ENCODE results near the gene CAVIN1.
"Not testable (repeated sequence)": the region's sequence is repeated elsewhere in the genome, so short reads cannot be mapped to it uniquely, and the experiment has no call there.

Gene CAVIN1

GRCh38 chr17:42421136-42421506 is 1.9 kb downstream of the CAVIN1 start:
- Histone ChIP-seq H3K36me3 (ENCODE audit: insufficient read depth, low read length) (no peaks in the 10 kb centered on the region), H3K9me3 (ENCODE audit: control insufficient read depth, insufficient read depth, low read length) (no peaks in the 10 kb centered on the region), H3K4me1 (ENCODE audit: insufficient read depth, low read length) (peaks cover 18% of the 10 kb centered on the region), H3K9ac (ENCODE audit: low read depth, low read length) (peak overlapping the region; percentile 99)

- not testable (repeated sequence) for H3K36me3 ChIP-seq (ENCODE audit: insufficient read depth, low read length); H3K9ac ChIP-seq (ENCODE audit: low read depth, low read length); H3K9me3 ChIP-seq (ENCODE audit: control insufficient read depth, insufficient read depth, low read length)
- H3K4me1 ChIP-seq (ENCODE audit: insufficient read depth, low read length): peaks cover 23% of the 10 kb centered on the region
Observed at GRCh38 chr17:42417981-42418380, 5.1 kb downstream of the CAVIN1 start.

- Histone ChIP-seq H3K36me3 (ENCODE audit: insufficient read depth, low read length) (no peaks in the 10 kb centered on the region), H3K9me3 (ENCODE audit: control insufficient read depth, insufficient read depth, low read length) (no peaks in the 10 kb centered on the region), H3K9ac (ENCODE audit: low read depth, low read length) (no peak overlapping the region), H3K4me1 (ENCODE audit: insufficient read depth, low read length) (peaks cover 12% of the 10 kb centered on the region)
Observed at GRCh38 chr17:42414704-42415409, 8.2 kb downstream of the CAVIN1 start.

- Histone ChIP-seq H3K36me3 (ENCODE audit: insufficient read depth, low read length) (no peaks in the 10 kb centered on the region), H3K4me1 (ENCODE audit: insufficient read depth, low read length) (peaks cover 14% of the 10 kb centered on the region), H3K9me3 (ENCODE audit: control insufficient read depth, insufficient read depth, low read length) (no peaks in the 10 kb centered on the region), H3K9ac (ENCODE audit: low read depth, low read length) (no peak overlapping the region)
Observed at GRCh38 chr17:42413464-42414040, 9.5 kb downstream of the CAVIN1 start.

GRCh38 chr17:42411905-42412679 is 11.0 kb downstream of the CAVIN1 start:
- Histone ChIP-seq H3K4me1 (ENCODE audit: insufficient read depth, low read length) (peaks cover 26% of the 10 kb centered on the region), H3K9ac (ENCODE audit: low read depth, low read length) (no peak overlapping the region), H3K36me3 (ENCODE audit: insufficient read depth, low read length) (no peaks in the 10 kb centered on the region), H3K9me3 (ENCODE audit: control insufficient read depth, insufficient read depth, low read length) (no peaks in the 10 kb centered on the region)

- no peaks in the 10 kb centered on the region for H3K9me3 ChIP-seq (ENCODE audit: control insufficient read depth, insufficient read depth, low read length)
- H3K4me1 ChIP-seq (ENCODE audit: insufficient read depth, low read length): peaks cover 29% of the 10 kb centered on the region
- no peak overlapping the region for H3K9ac ChIP-seq (ENCODE audit: low read depth, low read length)
- no peaks in the 10 kb centered on the region for H3K36me3 ChIP-seq (ENCODE audit: insufficient read depth, low read length)
Observed at GRCh38 chr17:42411361-42411760, 11.7 kb downstream of the CAVIN1 start.

GRCh38 chr17:42410319-42410685 is 12.8 kb downstream of the CAVIN1 start:
- H3K36me3 ChIP-seq (ENCODE audit: insufficient read depth, low read length): no peaks in the 10 kb centered on the region
- no peaks in the 10 kb centered on the region for H3K9me3 ChIP-seq (ENCODE audit: control insufficient read depth, insufficient read depth, low read length)
- peaks cover 29% of the 10 kb centered on the region for H3K4me1 ChIP-seq (ENCODE audit: insufficient read depth, low read length)
- H3K9ac ChIP-seq (ENCODE audit: low read depth, low read length): no peak overlapping the region

- Histone ChIP-seq H3K4me1 (ENCODE audit: insufficient read depth, low read length) (peaks cover 25% of the 10 kb centered on the region), H3K9me3 (ENCODE audit: control insufficient read depth, insufficient read depth, low read length) (no peaks in the 10 kb centered on the region)
Observed at GRCh38 chr17:42409523-42410318, 13.3 kb downstream of the CAVIN1 start.

GRCh38 chr17:42408061-42408460 is 15.0 kb downstream of the CAVIN1 start:
- Histone ChIP-seq H3K36me3 (ENCODE audit: insufficient read depth, low read length) (0 out of 2 replicates have a peak, but pooled peaks cover 3% of the 10 kb centered on the region), H3K9ac (ENCODE audit: low read depth, low read length) (no peak overlapping the region), H3K9me3 (ENCODE audit: control insufficient read depth, insufficient read depth, low read length) (no peaks in the 10 kb centered on the region), H3K4me1 (ENCODE audit: insufficient read depth, low read length) (peaks cover 25% of the 10 kb centered on the region)

More at GRCh38 chr17:42409523-42410318, 13.3 kb downstream of the CAVIN1 start:
- H3K9ac ChIP-seq (ENCODE audit: low read depth, low read length): no peak overlapping the region
- no peaks in the 10 kb centered on the region for H3K36me3 ChIP-seq (ENCODE audit: insufficient read depth, low read length)

GRCh38 chr17:42407289-42407836 is 15.7 kb downstream of the CAVIN1 start:
- H3K4me1 ChIP-seq (ENCODE audit: insufficient read depth, low read length): peaks cover 32% of the 10 kb centered on the region
- 0 out of 2 replicates have a peak, but pooled peaks cover 3% of the 10 kb centered on the region for H3K36me3 ChIP-seq (ENCODE audit: insufficient read depth, low read length)
- no peak overlapping the region for H3K9ac ChIP-seq (ENCODE audit: low read depth, low read length)
- no peaks in the 10 kb centered on the region for H3K9me3 ChIP-seq (ENCODE audit: control insufficient read depth, insufficient read depth, low read length)

GRCh38 chr17:42406615-42407288 is 16.3 kb downstream of the CAVIN1 start:
- Histone ChIP-seq H3K4me1 (ENCODE audit: insufficient read depth, low read length) (peaks cover 38% of the 10 kb centered on the region), H3K9me3 (ENCODE audit: control insufficient read depth, insufficient read depth, low read length) (no peaks in the 10 kb centered on the region), H3K36me3 (ENCODE audit: insufficient read depth, low read length) (0 out of 2 replicates have a peak, but pooled peaks cover 3% of the 10 kb centered on the region), H3K9ac (ENCODE audit: low read depth, low read length) (no peak overlapping the region)

- H3K36me3 ChIP-seq (ENCODE audit: insufficient read depth, low read length): 0 out of 2 replicates have a peak, but pooled peaks cover 3% of the 10 kb centered on the region
- no peaks in the 10 kb centered on the region for H3K9me3 ChIP-seq (ENCODE audit: control insufficient read depth, insufficient read depth, low read length)
- H3K9ac ChIP-seq (ENCODE audit: low read depth, low read length): no peak overlapping the region
- peaks cover 38% of the 10 kb centered on the region for H3K4me1 ChIP-seq (ENCODE audit: insufficient read depth, low read length)
Observed at GRCh38 chr17:42405963-42406495, 17.0 kb downstream of the CAVIN1 start.

- Histone ChIP-seq H3K9ac (ENCODE audit: low read depth, low read length) (no peak overlapping the region), H3K36me3 (ENCODE audit: insufficient read depth, low read length) (0 out of 2 replicates have a peak, but pooled peaks cover 3% of the 10 kb centered on the region), H3K9me3 (ENCODE audit: control insufficient read depth, insufficient read depth, low read length) (no peaks in the 10 kb centered on the region), H3K4me1 (ENCODE audit: insufficient read depth, low read length) (peaks cover 43% of the 10 kb centered on the region)
Observed at GRCh38 chr17:42405076-42405475, 18.0 kb downstream of the CAVIN1 start.

Measured in ES-I3 (cell line).